Measurements from ENCODE around the gene PPP1R15B. TPM values are rescaled to one million over a fixed set of nuclear protein-coding genes. Genes with fewer than 3 reads are reported as not detected.

The PPP1R15B gene
- total RNA-seq, 2 experiments from 2014 or later = 63.8 to 64.6 TPM

DNA sequence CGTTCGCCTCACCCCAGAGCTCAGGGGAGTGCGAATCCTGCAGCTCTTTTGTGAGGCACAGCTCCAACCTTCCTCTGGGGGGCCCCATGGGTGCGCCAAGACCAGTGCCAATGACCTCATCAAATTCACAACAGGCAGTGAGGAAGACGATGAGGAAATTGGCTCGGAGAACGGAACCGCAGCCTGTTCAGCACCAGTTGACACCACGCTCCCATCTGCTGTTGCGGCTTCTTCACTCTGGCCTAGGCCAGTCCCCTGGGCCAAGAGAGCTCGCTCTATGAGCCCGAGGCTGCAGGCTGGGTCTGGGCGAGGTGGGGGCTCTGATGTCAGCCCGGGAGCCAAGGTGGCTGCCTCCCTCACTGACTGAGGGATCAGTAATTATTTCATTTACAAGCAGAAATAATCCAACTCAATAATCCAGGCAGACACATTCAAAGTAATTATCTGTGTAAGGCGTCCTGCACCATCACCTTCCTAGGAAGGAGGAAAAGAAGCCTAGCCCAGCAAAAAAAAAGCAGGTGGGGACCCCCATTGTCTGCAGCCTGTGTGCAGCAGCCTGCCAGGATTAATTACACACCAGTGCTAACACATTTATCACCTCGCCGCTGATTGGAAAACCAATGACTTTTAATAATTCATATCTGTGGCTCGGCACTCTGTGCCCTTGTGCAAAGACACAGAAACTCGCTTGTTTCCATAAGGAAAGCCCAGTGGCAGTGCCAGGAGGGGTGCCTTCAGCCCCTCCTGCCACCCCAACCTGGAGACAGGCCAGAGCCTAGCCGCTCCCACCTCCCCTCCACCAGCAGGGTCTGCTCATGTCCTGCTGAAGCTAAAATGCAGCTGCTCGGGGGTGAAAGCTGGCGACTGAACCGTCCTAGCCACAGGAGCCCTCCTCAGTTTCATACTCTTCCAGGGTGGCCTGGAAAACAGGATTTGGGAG lies 53.8 kb downstream of the PPP1R15B start:
- CTCF ChIA-PET = interaction anchor here (1.1 to 9.4 kb wide), 2 partner anchors 12 to 100 kb away, joined by 3 to 142 read pairs; no protein-coding TSS in a partner anchor

DNA sequence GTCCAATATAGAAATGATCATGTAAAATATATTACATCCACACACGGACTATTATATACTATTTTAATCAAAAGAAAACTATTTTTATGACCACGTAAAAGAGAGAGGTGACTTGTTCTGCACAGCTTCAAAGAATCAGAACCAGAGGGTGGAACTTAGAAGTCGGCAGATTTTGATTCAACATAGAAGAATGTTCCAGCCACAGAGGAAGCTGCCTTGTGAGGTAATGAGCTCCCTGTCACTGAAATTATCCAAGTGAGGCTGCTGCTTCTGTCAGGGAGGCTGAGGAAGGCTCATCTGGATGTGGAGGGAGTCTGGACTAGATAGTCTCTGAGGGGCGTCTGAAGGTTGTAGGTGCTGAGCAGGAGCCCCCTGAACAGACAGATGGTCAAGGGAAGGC lies 54.6 kb downstream of the PPP1R15B start:
- ChIA-PET CTCF (interaction anchor here (1.1 to 9.4 kb wide), 2 partner anchors 11 to 99 kb away, joined by 3 to 142 read pairs; no protein-coding TSS in a partner anchor), POLR2A (no interaction called here)
- ATAC-seq = no peak
- Mint-ChIP-seq H3K27ac (no peak overlapping the region), H3K4me3 (no peak overlapping the region), H3K9me3 (no peaks in the 10 kb centered on the region), H3K36me3 (ENCODE audit: low read depth) (no peaks in the 10 kb centered on the region), H3K4me1 (ENCODE audit: low read depth) (peaks cover 12% of the 10 kb centered on the region), H3K27me3 (peaks cover 7% of the 10 kb centered on the region)
- TF ChIP-seq, protein P1, sequence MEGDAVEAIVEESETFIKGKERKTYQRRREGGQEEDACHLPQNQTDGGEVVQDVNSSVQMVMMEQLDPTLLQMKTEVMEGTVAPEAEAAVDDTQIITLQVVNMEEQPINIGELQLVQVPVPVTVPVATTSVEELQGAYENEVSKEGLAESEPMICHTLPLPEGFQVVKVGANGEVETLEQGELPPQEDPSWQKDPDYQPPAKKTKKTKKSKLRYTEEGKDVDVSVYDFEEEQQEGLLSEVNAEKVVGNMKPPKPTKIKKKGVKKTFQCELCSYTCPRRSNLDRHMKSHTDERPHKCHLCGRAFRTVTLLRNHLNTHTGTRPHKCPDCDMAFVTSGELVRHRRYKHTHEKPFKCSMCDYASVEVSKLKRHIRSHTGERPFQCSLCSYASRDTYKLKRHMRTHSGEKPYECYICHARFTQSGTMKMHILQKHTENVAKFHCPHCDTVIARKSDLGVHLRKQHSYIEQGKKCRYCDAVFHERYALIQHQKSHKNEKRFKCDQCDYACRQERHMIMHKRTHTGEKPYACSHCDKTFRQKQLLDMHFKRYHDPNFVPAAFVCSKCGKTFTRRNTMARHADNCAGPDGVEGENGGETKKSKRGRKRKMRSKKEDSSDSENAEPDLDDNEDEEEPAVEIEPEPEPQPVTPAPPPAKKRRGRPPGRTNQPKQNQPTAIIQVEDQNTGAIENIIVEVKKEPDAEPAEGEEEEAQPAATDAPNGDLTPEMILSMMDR (IDR thresholded peaks at IDR 0.05) = no peak
- no peak for DNase-seq
- intact Hi-C loops (cut with micrococcal nuclease) = no loop called here

More for the DNA sequence above, 53.8 kb downstream of the PPP1R15B start:
- Mint-ChIP-seq H3K4me1 (ENCODE audit: low read depth) (peaks cover 16% of the 10 kb centered on the region), H3K36me3 (ENCODE audit: low read depth) (no peaks in the 10 kb centered on the region), H3K4me3 (no peak overlapping the region), H3K27ac (no peak overlapping the region), H3K27me3 (peaks cover 7% of the 10 kb centered on the region), H3K9me3 (no peaks in the 10 kb centered on the region)
- POLR2A ChIA-PET = no interaction called here
- TF ChIP-seq, protein P1 (IDR thresholded peaks at IDR 0.05) = no peak
- DNase-seq (no peak), ATAC-seq (no peak)
- intact Hi-C loops (cut with micrococcal nuclease) = no loop called here

DNA sequence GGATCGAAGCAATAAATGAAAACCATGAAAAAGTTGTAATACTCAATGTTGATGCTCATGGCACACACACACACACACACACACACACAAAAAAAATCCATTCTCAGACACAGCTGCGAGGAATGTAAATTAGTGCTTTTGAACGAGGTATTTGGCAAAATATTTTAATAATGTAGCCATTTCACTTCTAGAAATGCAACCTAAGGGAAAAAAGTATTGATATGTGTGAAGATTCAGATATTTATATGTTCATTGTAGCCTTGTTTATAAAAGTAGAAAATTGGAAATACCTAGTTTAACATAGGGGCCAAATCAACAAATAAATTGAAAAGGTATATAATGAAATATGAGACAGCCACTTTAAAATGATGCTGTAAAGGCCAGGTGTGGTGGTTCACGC lies 55.7 kb downstream of the PPP1R15B start:
- no peak for ATAC-seq

DNA sequence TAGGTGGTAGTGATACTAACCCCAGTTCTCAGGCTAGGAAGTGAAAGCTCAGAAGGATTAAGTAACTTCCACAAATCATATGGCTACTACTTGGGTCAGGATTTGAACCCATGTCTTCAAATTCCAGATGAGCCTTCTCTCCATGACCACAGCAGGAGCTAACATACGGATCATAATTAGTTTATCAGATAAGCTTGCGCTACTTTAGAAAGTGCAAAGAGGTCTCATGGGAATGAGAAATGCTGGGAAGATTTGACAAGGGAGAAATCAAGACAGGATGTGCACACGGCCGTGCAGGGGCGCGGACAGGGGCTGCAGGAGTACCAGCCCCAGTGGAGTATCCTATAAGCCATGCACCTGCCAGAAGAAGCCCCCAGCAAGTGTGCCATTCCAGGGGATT lies 57.0 kb downstream of the PPP1R15B start:
- ATAC-seq (no peak), DNase-seq (no peak)
- Mint-ChIP-seq H3K9me3 (no peaks in the 10 kb centered on the region), H3K4me1 (ENCODE audit: low read depth) (peaks cover 9% of the 10 kb centered on the region), H3K36me3 (ENCODE audit: low read depth) (no peaks in the 10 kb centered on the region), H3K27me3 (peaks cover 5% of the 10 kb centered on the region), H3K27ac (no peak overlapping the region), H3K4me3 (no peak overlapping the region)
- TF ChIP-seq, protein P1 (IDR thresholded peaks at IDR 0.05) = no peak
- POLR2A ChIA-PET = no interaction called here
- CTCF ChIA-PET = interaction anchor here (0.8 to 2.4 kb wide), 6 partner anchors 9 to 205 kb away, joined by 3 to 15 read pairs (median 3); no protein-coding TSS in a partner anchor
- intact Hi-C loops (cut with micrococcal nuclease) = no loop called here

More for the DNA sequence above, 55.7 kb downstream of the PPP1R15B start:
- TF ChIP-seq, protein P1 (IDR thresholded peaks at IDR 0.05) = no peak
- H3K36me3 Mint-ChIP-seq (ENCODE audit: low read depth) = no peaks in the 10 kb centered on the region
- ChIA-PET POLR2A (no interaction called here), CTCF (no interaction called here)
- H3K4me1 Mint-ChIP-seq (ENCODE audit: low read depth) = peaks cover 14% of the 10 kb centered on the region
- H3K27me3 Mint-ChIP-seq = peaks cover 7% of the 10 kb centered on the region
- DNase-seq = no peak
- intact Hi-C loops (cut with micrococcal nuclease) = no loop called here
- H3K4me3 Mint-ChIP-seq = no peak overlapping the region
- H3K9me3 Mint-ChIP-seq = no peaks in the 10 kb centered on the region
- no peak overlapping the region for H3K27ac Mint-ChIP-seq

Other genes starting within 250 kb of the PPP1R15B start
- not detected for gene REN, start 245.5 kb downstream of the PPP1R15B start, total RNA-seq
- gene KISS1, start 215.3 kb downstream of the PPP1R15B start, total RNA-seq = not detected
- gene GOLT1A, start 197.8 kb downstream of the PPP1R15B start, total RNA-seq = not detected
- 1 to 10 TPM; 3.0 to 3.7 TPM for gene PLEKHA6, start 51.9 kb downstream of the PPP1R15B start, total RNA-seq
- gene PIK3C2B, start 83.0 kb upstream of the PPP1R15B start, total RNA-seq = 10 to 100 TPM; 26.6 to 28.9 TPM
- gene MDM4, start 104.6 kb upstream of the PPP1R15B start, total RNA-seq = 10 to 100 TPM; 89.6 to 94.8 TPM